LHCN-M2 (cell line): ENCODE results near the gene INPP4B. TPM values are rescaled to one million over a fixed set of nuclear protein-coding genes. Genes with fewer than 3 reads are reported as not detected.

ENCODE experiments used
- DNase-seq: peaks from one replicate; pipeline ENCODE4 v3.0.0-alpha.2; 2012; ENCODE audit warnings: low read depth
- total RNA-seq: library from RNA; depleted of rRNA; stranded (reverse); fragments of >200 nt; gene quantifications from 2 replicates; pipeline ENCODE4 v1.2.3, GENCODE V29; 2014

Gene INPP4B
- total RNA-seq, 1 experiment from 2014 or later, result 23.0 TPM

DNA sequence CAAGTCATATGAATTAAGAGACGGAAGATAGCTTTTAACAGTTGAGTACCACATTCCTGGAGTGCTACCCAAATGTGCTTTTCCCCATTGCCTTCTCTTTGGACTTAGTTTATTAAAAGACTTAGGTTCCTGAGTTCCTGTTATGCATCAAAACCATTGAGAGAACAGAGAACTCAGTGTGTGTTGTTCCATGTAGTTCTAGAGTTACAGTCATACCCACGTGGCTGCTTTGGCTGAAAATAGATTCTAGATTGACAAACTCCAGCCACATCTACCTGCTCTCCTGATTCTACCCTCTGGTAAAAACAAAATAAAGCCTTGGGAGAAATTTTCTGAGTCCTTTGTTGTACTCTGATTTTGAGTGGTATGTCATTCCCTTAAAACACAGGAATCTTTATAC, 824.3 kb downstream of the INPP4B start:
- no peak for DNase-seq

DNA sequence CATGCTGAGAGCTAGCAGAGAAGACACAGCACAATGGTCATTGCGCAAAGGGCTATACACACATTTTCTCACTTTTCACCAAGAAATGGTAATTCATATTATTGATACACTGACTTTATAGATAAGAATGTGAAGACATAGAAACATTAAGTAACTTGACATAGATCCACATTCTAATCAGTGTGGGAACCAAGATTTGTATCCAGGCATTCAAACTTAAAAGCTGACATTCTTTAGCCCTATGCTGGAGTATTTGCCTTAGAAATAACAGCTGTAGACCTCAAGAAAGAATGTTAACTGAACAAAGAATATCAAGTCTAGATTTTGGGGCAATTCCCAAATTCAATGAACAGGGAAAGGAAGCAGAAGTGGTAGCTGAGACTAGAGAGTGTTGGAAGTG, 824.9 kb downstream of the INPP4B start:
- no peak for DNase-seq

DNA sequence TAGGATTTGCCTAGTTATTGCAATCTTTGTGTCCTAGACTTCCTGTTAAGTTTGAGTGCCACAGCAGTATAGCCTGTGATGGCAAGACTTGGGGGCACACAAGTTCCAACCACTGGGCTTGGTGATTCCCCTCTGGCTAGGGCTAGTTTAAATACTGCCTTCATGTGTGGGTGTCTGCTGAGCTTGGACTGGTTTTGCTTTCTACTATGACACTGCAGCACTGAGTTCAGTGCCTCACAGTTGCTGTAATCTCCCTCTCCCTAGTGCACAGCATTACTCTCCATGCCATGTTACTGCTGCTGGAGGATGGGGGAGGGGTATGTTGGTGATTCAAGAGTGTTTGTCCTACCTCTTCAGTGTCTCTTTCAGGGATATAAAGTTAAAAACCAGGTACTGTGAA, 830.1 kb downstream of the INPP4B start:
- DNase-seq, result no peak

GRCh38 chr4:142009751-142010150, 836.4 kb downstream of the INPP4B start:
- DNase-seq, result no peak

DNA sequence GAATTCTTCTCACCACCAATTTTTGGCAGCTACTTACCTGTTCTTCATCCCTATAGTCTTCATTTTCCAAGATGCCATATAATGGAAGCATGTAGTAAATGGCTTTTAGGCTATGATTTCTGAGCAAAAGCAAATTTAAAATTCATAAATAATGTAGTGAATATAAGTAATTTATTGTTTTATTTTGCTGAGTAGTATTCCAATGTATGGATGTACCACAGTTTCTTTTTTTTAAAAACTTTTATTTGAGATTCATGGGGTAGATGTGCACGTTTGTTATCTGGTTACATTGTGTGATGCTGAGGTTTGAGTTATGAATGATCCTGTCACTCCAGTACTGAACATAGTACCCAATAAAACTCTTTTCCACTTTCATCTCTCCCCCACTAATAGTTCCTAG, 840.6 kb downstream of the INPP4B start:
- DNase-seq, result no peak

DNA sequence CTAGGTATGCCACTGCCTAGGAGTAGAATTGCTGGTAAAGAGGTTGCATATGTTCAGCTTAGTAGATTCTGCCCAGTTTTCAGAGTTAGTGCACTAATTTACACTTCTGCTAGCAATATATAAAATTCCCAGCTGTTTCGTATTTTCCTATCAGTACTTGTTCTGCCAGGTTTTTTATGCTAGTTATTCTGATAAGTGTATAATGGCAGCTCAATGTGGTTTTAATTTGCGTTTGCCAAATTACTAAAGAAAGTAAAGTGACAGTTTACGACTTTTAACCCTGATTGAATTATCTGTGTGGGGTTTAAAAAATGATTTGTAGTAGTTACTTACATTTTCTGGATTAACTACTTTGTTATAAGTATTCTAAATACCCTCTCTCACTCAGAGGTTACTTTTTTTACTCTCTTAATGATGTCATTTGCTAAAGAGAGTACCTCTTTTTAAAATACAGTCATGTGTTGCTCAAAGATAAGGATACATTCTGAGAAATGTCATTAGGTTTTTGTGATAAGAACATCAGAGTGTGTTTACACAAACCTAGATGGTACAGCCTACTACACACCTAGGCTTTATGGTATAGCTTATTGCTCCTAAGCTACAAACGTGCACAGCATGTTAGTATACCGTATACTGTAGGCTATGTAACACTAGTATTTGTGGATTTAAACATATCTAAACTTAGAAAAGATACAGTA, 846.5 kb downstream of the INPP4B start:
- DNase-seq, result no peak

DNA sequence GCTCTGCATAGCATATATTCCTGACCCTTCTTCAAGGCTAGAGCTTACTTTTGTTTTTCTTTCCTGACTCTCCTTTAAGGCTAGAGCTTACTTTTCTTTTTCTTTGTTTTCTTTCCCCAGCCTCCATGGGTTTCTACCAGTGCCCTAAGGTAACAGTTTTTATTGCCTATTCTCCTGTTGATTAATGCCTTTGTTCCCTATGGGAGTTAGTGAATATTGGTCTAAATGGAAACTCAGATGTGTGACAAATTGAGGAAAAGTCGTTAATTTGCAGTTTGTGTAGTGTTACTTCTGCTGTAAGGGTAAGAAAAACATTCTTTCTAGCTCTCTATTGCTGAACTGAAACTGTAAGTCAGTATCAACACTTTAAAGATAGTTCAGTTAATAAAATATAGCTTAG, 851.0 kb downstream of the INPP4B start:
- DNase-seq, result no peak

- no peak for DNase-seq
Measured at GRCh38 chr4:141977433-141977832, 868.7 kb downstream of the INPP4B start.
